AML-193 (cell line): ENCODE measurements around the gene ZNF503.

Experiments
- DNase-seq, 2 experiments: peaks; one replicate each; lab custom pipeline; 2025; lab: John Stamatoyannopoulos, UW

ZNF503 gene

GRCh38 chr10:75431180-75432111, 29.9 kb upstream of the ZNF503 start, which contains the start of gene LRMDA:
Gene LRMDA (plus strand): TSS chr10:75431624.
- DNase-seq = no peak

- no peak for DNase-seq
Measured at GRCh38 chr10:75430000-75430763, 28.6 kb upstream of the ZNF503 start.

DNA sequence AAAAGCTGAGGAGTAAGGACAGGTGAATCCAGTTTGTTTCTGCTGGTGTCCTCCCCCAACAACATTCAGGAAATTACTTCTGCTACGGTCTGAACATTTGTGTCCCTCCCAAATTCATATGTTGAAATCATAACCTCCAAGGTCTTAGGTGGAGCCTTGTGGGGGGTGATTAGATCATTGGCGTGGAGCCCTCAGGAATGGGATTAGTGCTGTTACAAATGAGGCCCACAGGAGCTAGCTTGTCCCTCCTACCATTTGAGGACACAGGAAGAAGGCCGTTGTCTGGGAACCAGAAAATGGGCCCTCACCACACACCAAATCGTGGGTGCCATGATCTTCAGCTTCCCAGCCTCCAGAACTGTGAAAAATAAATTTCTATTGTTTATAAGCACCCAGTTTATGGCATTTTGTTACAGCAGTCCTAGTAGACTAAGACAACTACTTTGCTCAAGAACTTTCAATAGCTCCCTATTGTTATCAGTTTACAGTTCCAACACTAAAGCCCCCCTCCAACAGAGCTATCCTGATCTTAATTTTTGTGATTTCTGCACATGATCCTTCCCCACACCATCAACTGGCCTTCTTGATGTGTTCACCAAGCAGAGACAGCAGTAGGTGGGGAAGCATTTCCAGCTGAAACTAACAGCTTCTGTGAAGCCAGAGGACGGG, 27.7 kb upstream of the ZNF503 start:
- DNase-seq = no peak

DNA sequence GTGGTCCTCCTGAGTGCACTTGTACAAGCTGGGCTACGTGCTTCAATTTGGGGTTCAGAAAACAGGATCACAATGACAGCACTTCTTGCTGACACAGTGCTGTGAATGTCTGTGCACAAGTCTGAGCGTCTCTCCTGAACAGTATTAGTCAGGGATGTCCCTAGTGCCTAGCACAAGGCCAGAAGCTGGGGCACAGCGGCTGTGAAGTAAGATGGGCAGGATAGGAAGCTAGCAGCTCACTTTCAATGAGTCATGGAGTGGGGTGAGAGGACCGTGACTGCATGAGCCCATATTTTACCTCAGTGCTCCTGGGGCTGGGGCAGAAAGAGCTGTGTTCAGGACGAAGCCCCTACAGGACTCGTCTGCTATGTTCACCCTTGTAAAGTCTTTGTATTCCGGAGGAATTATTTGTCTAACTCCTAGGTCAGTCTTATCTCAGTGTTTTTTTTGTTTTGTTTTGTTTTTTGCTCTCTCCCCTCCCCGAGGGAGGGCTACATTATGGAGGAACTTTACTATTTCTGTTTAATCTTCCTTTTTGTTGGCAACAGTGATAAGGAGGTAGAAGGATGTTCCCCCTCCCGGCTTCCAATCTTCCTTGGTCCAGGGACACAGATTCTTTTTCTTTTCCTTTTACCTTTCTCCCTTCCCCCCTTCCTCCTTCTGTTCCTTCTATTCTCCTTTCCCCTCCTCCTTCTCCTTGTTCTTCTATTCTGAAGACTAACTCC, 27.0 kb upstream of the ZNF503 start:
- no peak for DNase-seq

DNA sequence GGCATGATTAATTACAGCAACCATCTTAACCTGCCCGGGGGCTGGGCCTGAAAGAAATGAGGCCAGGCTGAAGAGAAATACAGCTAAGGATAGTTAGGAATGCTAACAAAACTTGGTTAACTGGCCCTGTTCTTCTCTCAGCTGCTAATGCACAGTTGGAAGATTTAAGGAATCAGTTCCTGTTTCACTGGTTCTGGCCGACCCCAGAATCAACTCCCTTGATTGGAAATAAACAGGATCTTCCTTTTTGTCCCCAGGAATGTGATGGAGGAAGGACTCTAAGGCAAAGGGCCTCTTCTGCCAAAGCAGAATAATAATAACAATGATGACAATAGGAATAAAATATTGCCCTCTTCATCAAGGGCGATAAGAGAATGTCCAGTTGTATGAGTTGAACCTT, 26.4 kb upstream of the ZNF503 start:
- no peak for DNase-seq

DNA sequence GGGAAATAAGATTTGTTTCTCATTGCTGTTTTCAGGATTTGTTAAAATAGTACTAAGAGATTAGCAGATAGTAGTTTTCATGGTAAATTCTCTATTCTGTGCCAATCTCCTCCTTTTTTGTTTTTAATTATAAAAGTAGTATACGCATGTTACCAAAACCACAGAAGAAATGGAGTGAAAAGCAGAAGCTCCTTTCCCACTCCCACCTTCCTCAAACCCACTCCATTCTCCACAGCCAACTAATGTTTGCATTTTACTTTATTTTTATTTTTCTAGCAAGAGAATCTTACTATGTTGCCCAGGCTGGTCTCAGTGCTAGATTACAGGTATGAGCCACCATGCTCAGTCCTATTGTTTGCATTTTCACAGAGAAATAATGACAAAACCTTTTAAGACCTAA, 25.3 kb upstream of the ZNF503 start:
- DNase-seq = no peak

- no peak for DNase-seq
Measured at GRCh38 chr10:75425291-75426079, 23.9 kb upstream of the ZNF503 start.

DNA sequence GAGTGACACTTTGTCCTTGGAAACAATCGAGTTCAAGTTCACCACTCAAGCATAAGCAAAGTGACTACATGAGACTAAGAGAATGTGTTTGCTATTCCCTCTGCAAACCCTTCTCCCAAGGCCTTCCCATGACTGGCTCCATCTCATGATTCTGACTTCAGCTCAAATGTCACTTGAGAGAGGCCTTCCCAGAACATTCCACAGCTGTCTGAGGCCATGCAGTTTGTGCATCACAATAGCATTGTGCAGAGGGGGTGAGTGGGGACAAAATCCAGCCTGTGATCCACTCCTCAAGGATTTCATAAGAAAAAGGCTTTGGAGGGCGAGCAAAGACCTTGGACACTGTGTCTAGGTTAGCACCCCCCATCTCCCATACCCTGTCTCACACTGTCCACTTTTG, 23.0 kb upstream of the ZNF503 start:
- no peak for DNase-seq

DNA sequence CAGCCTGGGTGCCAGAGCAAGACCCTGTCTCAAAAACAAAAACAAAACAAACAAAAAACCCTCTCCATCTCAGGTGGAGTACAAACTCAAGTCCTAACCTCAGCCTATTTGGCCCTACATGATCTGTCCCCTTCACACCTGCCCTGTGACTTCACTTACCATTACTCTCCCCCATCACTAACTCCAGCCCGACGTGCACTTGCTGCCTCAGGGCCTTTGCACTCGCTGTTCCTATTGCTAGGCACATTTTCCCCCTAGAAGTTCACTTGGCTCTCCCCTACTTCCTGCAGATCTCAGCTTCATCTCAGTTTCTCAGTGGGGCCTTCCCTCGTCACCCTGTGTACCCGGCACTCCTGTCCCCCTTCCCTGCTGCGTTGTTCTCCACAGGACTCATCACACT, 21.3 kb upstream of the ZNF503 start:
- DNase-seq = no peak

GRCh38 chr10:75418712-75419111, 17.1 kb upstream of the ZNF503 start:
- DNase-seq = no peak

GRCh38 chr10:75418293-75418692, 16.7 kb upstream of the ZNF503 start:
- DNase-seq = no peak

- DNase-seq = no peak
Measured at GRCh38 chr10:75417522-75417927, 16.0 kb upstream of the ZNF503 start.

- DNase-seq = no peak
Measured at GRCh38 chr10:75414527-75414926, 13.0 kb upstream of the ZNF503 start.

- DNase-seq = no peak
Measured at GRCh38 chr10:75410132-75411005, 8.8 kb upstream of the ZNF503 start.

GRCh38 chr10:75408911-75409885, 7.6 kb upstream of the ZNF503 start:
- DNase-seq = no peak

GRCh38 chr10:75408509-75408875, 6.9 kb upstream of the ZNF503 start:
- no peak for DNase-seq

- DNase-seq = no peak
Measured at GRCh38 chr10:75407713-75408508, 6.3 kb upstream of the ZNF503 start.

DNA sequence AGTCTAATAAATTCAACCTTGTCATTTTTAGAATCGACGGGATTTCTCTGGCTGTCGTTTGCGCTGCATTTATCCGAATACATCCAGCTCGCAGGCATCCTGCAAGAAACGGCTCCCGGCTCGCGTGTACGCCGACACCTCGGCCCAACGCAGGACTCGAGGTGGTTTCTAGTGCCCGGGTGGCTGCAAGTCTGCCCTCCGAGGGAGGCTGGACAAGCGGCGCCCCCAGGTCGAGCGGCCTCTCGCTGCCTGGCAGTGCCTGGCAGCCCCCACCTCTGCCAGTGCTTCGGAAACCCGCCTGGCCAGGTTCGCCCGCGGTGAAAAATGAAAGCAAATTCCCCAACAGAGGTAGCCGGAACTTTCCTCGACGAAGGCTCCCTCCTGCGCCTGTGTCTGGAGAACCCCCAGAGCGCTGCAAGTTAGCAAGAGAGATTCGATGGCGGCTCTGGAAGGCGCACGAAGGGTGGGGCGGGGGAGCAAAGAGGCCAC, 5.7 kb upstream of the ZNF503 start:
- DNase-seq = no peak
